VCaP (cell line): ENCODE results near the gene BRD9.

ENCODE experiments used
- H3K27ac ChIP-seq: fragments of 450-650 bp; 2 replicates; pipeline ENCODE4 v1.5.1; 2017
- CTCF ChIP-seq: fragments of 450-650 bp; conservative IDR thresholded peaks from 2 replicates; pipeline ENCODE4 v1.5.1; 2017; ENCODE audit warnings: mild to moderate bottlenecking, moderate library complexity

Gene BRD9

GRCh38 chr5:819078-819477 is 73.5 kb downstream of the BRD9 start:
- H3K27ac ChIP-seq: no peak overlapping the region
- TF ChIP-seq CTCF: no peak

GRCh38 chr5:816176-816575 is 76.4 kb downstream of the BRD9 start:
- no peak for TF ChIP-seq CTCF
- no peak overlapping the region for H3K27ac ChIP-seq

- TF ChIP-seq CTCF: no peak
- no peak overlapping the region for H3K27ac ChIP-seq
These were observed 77.2 kb downstream of the BRD9 start for GRCh38 chr5:815449-815848.
